Fibroblast of lung (primary cell): ENCODE measurements around the gene ATCAY.
A peak's percentile ranks its signal among the peaks of the same experiment; 100 is the strongest.

ENCODE experiments used
- CTCF ChIP-seq, 2 donors: IDR thresholded peaks in 1 of 2; conservative IDR thresholded peaks in 1 of 2; 1 replicate in 1 of 2; 2 replicates in 1 of 2; pipeline ENCODE4 v1.5.1; 2011 to 2012; ENCODE audit warnings: low read length in 2 of 2, control low read depth in 1 of 2, inconsistent platforms in 1 of 2, low read depth in 1 of 2, mild to moderate bottlenecking in 1 of 2
- EZH2 ChIP-seq: IDR thresholded peaks from 2 replicates; pipeline ENCODE4 v1.5.1; 2012; ENCODE audit warnings: low read length, control low read depth, mild to moderate bottlenecking; ENCODE audit errors: missing control alignments

- TF ChIP-seq CTCF (conservative IDR thresholded peaks at IDR 0.05 in 1 of 2, IDR thresholded peaks at IDR 0.05 in 1 of 2; ENCODE audit: low read depth in 1 of 2, low read length in 2 of 2) (no peak), EZH2 (peak; percentile 67)
These were observed 12.3 kb upstream of the ATCAY start for GRCh38 chr19:3867971-3868769.
